8988T (cell line): ENCODE measurements around the gene ZNF236.

Experiments
- DNase-seq: peaks from one replicate; pipeline ENCODE4 v3.0.0; 2011

The ZNF236 gene

GRCh38 chr18:76821875-76822505, 367 bp upstream of the ZNF236 start:
- DNase-seq = peak; percentile 52

- DNase-seq = no peak
Observed at GRCh38 chr18:76823161-76823538, 793 bp downstream of the ZNF236 start.

- DNase-seq = no peak
Observed at GRCh38 chr18:76823587-76824011, 1.2 kb downstream of the ZNF236 start.

- DNase-seq = no peak
Observed at GRCh38 chr18:76824145-76824676, 1.9 kb downstream of the ZNF236 start.

- no peak for DNase-seq
Observed at GRCh38 chr18:76824754-76825153, 2.4 kb downstream of the ZNF236 start.

- DNase-seq = no peak
Observed at GRCh38 chr18:76827205-76828200, 5.1 kb downstream of the ZNF236 start.

GRCh38 chr18:76834379-76834778, 12.0 kb downstream of the ZNF236 start:
- no peak for DNase-seq

GRCh38 chr18:76835380-76835779, 13.0 kb downstream of the ZNF236 start:
- no peak for DNase-seq

GRCh38 chr18:76837071-76837470, 14.7 kb downstream of the ZNF236 start:
- DNase-seq = no peak

GRCh38 chr18:76838182-76838581, 15.8 kb downstream of the ZNF236 start:
- DNase-seq = no peak

- no peak for DNase-seq
Observed at GRCh38 chr18:76839086-76839794, 16.9 kb downstream of the ZNF236 start.

GRCh38 chr18:76842837-76843530, 20.6 kb downstream of the ZNF236 start:
- no peak for DNase-seq

GRCh38 chr18:76844144-76844543, 21.8 kb downstream of the ZNF236 start:
- no peak for DNase-seq

- no peak for DNase-seq
Observed at GRCh38 chr18:76844742-76845477, 22.6 kb downstream of the ZNF236 start.

- DNase-seq = no peak
Observed at GRCh38 chr18:76846217-76846616, 23.9 kb downstream of the ZNF236 start.

GRCh38 chr18:76847916-76848315, 25.6 kb downstream of the ZNF236 start:
- no peak for DNase-seq

GRCh38 chr18:76850112-76850511, 27.8 kb downstream of the ZNF236 start:
- no peak for DNase-seq

GRCh38 chr18:76855594-76855993, 33.2 kb downstream of the ZNF236 start:
- DNase-seq = no peak

- no peak for DNase-seq
Observed at GRCh38 chr18:76857476-76857875, 35.1 kb downstream of the ZNF236 start.

- DNase-seq = no peak
Observed at GRCh38 chr18:76859474-76860339, 37.4 kb downstream of the ZNF236 start.

- no peak for DNase-seq
Observed at GRCh38 chr18:76860411-76860810, 38.1 kb downstream of the ZNF236 start.
